T-cell (primary cell): ENCODE measurements around the gene HMGXB3. TPM values are rescaled to one million over a fixed set of nuclear protein-coding genes. Genes with fewer than 3 reads are reported as not detected.

Source experiments
- ATAC-seq, 4 experiments: fragments of 200-7000 bp in 3 of 4; fragments of 150-1000 bp in 1 of 4; cut with Tn5 transposase; replicated peaks in 1 of 4; 1 replicate in 3 of 4; 2 replicates in 1 of 4; pipeline ENCODE4 v1.10.0; 2021; ENCODE audit warnings: moderate library complexity in 3 of 4, mild to moderate bottlenecking in 2 of 4, moderate number of reproducible peaks in 1 of 4
- CTCF ChIA-PET, 2 donors: fragments of 300-600 bp; sonication (Branson Sonifier 250); formaldehyde crosslinking; loops; one replicate each; lab custom pipeline; 2022; ENCODE audit warnings: antibody characterized with exemption in 2 of 2; lab: Charles Lee
- POLR2A ChIA-PET, 2 donors: fragments of 300-600 bp; sonication (Branson Sonifier 250); formaldehyde crosslinking; loops; one replicate each; lab custom pipeline; 2022; ENCODE audit warnings: antibody characterized with exemption in 2 of 2; lab: Charles Lee
- DNase-seq, 35 experiments: peaks; one replicate each; pipeline versions ENCODE4 v3.0.0 to v3.0.0-alpha.2; 2013 to 2023
- H3K27ac ChIP-seq: one replicate; pipeline ENCODE4 v1.5.1; 2013; ENCODE audit warnings: low read length
- H3K27me3 ChIP-seq, 2 experiments: replicated peaks in 1 of 2; 1 replicate in 1 of 2; 2 replicates in 1 of 2; pipeline versions ENCODE4 v1.6.1 to v1.7.0; 2013; ENCODE audit warnings: low read length in 1 of 2, mixed read lengths in 1 of 2; ENCODE audit not compliant: control insufficient read depth in 2 of 2, insufficient read depth in 2 of 2; ENCODE audit errors: extremely low read depth in 1 of 2
- H3K36me3 ChIP-seq, 2 donors: 1 replicate in 1 of 2; 2 replicates in 1 of 2; pipeline versions ENCODE4 v1.6.1 to v1.7.0; 2013; ENCODE audit warnings: low read length in 1 of 2; ENCODE audit not compliant: control insufficient read depth in 2 of 2, insufficient read depth in 1 of 2; ENCODE audit errors: extremely low read depth in 1 of 2
- H3K4me1 ChIP-seq, 2 experiments: 1 replicate in 1 of 2; 2 replicates in 1 of 2; pipeline versions ENCODE4 v1.6.1 to v1.7.0; 2013; ENCODE audit warnings: low read length in 2 of 2, mixed read lengths in 1 of 2; ENCODE audit not compliant: insufficient read depth in 2 of 2, control insufficient read depth in 1 of 2; ENCODE audit errors: extremely low read depth in 1 of 2
- H3K4me3 ChIP-seq, 2 donors: 1 replicate in 1 of 2; 2 replicates in 1 of 2; pipeline versions ENCODE4 v1.5.1 to v1.7.0; 2013; ENCODE audit warnings: mild to moderate bottlenecking in 2 of 2, low read length in 1 of 2, moderate library complexity in 1 of 2; ENCODE audit not compliant: control insufficient read depth in 1 of 2; ENCODE audit errors: extremely low read depth in 1 of 2
- H3K9me3 ChIP-seq: 2 replicates; pipeline ENCODE4 v1.7.0; 2013
- H3K27ac Mint-ChIP-seq, 2 donors: one replicate each; pipeline ENCODE4 v1.8.0; 2020 to 2021; ENCODE audit warnings: mild to moderate bottlenecking in 2 of 2, mixed read lengths in 2 of 2
- H3K27me3 Mint-ChIP-seq, 2 donors: one replicate each; pipeline ENCODE4 v1.8.0; 2021 to 2022; ENCODE audit warnings: mixed read lengths in 2 of 2
- H3K36me3 Mint-ChIP-seq: one replicate; pipeline ENCODE4 v1.8.0; 2021; ENCODE audit warnings: mixed read lengths
- H3K4me1 Mint-ChIP-seq, 3 donors: one replicate each; pipeline ENCODE4 v1.8.0; 2020 to 2022; ENCODE audit warnings: mixed read lengths in 3 of 3, mild to moderate bottlenecking in 1 of 3
- H3K4me3 Mint-ChIP-seq, 3 donors: one replicate each; pipeline ENCODE4 v1.8.0; 2020 to 2022; ENCODE audit warnings: mild to moderate bottlenecking in 3 of 3, mixed read lengths in 3 of 3, moderate library complexity in 3 of 3
- H3K9me3 Mint-ChIP-seq, 3 donors: one replicate each; pipeline ENCODE4 v1.8.0; 2020 to 2022; ENCODE audit warnings: mixed read lengths in 3 of 3
- WGBS: methylation state at CpG from one replicate; pipeline ENCODE4 v1.1.5; 2013; ENCODE audit warnings: missing lambda C conversion rate; ENCODE audit not compliant: insufficient coverage; 5-methylcytosine and 5-hydroxymethylcytosine counted together
- total RNA-seq, 35 experiments: library from RNA in 6 of 35; stranded (reverse) in 6 of 35; fragments of 120-200 nt in 1 of 35; gene quantifications; one replicate each; pipeline versions ENCODE4 v1.2.1 to v1.2.4 and lab custom pipeline; 2013 to 2026

HMGXB3 gene
- total RNA-seq, 5 donors from 2014 or later (not counting 1 experiment from before 2014, with no cell fraction given) = 28.9 to 35.2 (median 30.9) TPM

DNA sequence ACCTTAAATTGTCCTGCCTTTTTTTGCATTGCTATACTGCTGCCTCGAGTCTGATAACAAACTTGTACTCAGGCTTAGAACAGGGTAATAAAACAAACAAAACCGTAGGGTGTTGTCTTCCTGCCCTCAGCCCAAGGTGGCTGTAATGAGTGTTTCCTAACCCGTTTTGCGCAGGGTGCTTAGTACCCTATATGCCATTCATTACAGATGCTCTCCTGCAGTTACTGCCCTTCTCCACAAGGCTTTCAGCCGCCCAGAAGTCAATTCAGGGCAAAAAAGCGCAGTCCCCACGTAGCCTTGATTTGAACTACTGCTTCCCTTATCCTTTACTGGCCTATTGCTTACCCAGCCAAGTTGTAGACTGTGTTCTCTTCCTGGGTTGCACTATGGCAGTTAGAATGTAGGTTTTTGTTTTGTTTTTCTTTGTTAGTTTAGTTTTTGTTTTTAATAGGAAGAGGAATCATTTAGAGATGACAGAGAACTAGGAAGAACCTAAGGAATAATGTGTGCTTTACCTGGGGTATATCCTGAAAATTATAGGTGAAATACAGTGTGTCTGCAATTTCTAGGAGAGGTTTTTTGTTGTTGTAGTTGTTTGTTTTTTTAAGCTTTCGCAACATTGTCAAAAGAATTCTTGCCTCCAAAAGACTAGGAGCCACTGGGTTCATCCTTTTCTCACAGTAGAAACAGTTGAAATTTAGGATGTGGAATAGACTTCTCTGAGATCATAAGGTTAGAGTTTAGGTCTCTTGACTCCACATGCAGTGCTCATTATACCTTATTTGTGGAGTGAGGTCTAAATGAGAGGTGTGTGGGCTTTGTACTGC, 1.3 kb downstream of the HMGXB3 start:
- H3K4me3 ChIP-seq = peak overlapping the region; percentile 55 to 87
- CTCF ChIA-PET = interaction anchor here (0.6 to 1.1 kb wide), 4 partner anchors 11 to 42 kb away, joined by 3 to 4 read pairs (median 4); partner anchors contain the start of gene SLC26A2 (in 1 of the 2)

DNA sequence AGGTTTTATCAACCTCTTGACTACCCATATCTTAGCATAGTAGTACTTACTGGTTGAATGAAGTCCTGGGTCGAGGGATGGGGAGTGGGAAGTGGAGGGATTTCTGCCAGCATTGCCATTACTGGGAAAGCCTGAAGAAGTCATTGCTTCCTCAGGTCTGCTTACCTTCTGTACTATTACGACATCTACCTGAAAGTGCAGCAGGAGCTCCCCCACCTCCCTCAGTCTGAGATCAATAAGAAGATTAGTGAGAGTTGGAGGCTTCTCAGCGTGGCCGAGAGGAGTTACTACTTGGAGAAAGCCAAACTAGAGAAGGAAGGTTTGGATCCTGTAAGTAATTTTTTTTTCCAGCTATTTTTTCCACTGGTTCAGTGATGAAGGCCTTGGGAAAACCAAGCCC, 5.8 kb downstream of the HMGXB3 start:
- Mint-ChIP-seq H3K27ac (no peak overlapping the region), H3K36me3 (peaks cover 60% of the 10 kb centered on the region), H3K4me1 (peaks cover 42 to 52% (median 47%) of the 10 kb centered on the region in 3 donors), H3K4me3 (no peak overlapping the region), H3K27me3 (no peaks in the 10 kb centered on the region), H3K9me3 (no peaks in the 10 kb centered on the region)
- Histone ChIP-seq H3K4me3 (no peak overlapping the region), H3K4me1 (peaks cover 7 to 14% of the 10 kb centered on the region in 2 experiments), H3K27ac (no peak overlapping the region), H3K36me3 (peaks cover 3 to 57% of the 10 kb centered on the region in 2 donors), H3K9me3 (no peaks in the 10 kb centered on the region), H3K27me3 (no peaks in the 10 kb centered on the region)
- no CpG with 5 or more reads among the region's 4 CpGs for WGBS
- CTCF ChIA-PET = interaction anchor here (1.0 to 2.0 kb wide), 3 partner anchors 13 to 370 kb away, joined by 3 to 5 read pairs (median 3); no protein-coding TSS in a partner anchor
- ATAC-seq (no peak), DNase-seq (no peak)
- POLR2A ChIA-PET = interaction anchor here in 1 of 2 donors (0.5 kb wide), 2 partner anchors 411 to 416 kb away, joined by 3 to 10 read pairs; no protein-coding TSS in a partner anchor

More for the DNA sequence above, 1.3 kb downstream of the HMGXB3 start:
- Mint-ChIP-seq H3K27ac (peak overlapping the region; percentile 84 to 90), H3K9me3 (no peaks in the 10 kb centered on the region), H3K4me3 (peak overlapping the region; percentile 87 to 89 (median 87)), H3K4me1 (peaks cover 49 to 56% (median 55%) of the 10 kb centered on the region in 3 donors), H3K36me3 (peaks cover 25% of the 10 kb centered on the region), H3K27me3 (no peaks in the 10 kb centered on the region)
- DNase-seq = peak; percentile 27 to 80 (median 55)
- POLR2A ChIA-PET = interaction anchor here in 1 of 2 donors (1.0 kb wide), 1 partner anchor 42 kb away, joined by 6 read pairs; the partner anchor contains the start of gene SLC26A2
- Histone ChIP-seq H3K27ac (peak overlapping the region; percentile 75), H3K4me1 (peaks cover 7 to 28% of the 10 kb centered on the region in 2 experiments), H3K36me3 (peaks cover 0 to 23% of the 10 kb centered on the region in 2 donors), H3K9me3 (no peaks in the 10 kb centered on the region), H3K27me3 (no peaks in the 10 kb centered on the region)
- peak; percentile 65 to 75 (median 67) for ATAC-seq
- 25% methylated on average over 4 of the region's 8 CpGs for WGBS

DNA sequence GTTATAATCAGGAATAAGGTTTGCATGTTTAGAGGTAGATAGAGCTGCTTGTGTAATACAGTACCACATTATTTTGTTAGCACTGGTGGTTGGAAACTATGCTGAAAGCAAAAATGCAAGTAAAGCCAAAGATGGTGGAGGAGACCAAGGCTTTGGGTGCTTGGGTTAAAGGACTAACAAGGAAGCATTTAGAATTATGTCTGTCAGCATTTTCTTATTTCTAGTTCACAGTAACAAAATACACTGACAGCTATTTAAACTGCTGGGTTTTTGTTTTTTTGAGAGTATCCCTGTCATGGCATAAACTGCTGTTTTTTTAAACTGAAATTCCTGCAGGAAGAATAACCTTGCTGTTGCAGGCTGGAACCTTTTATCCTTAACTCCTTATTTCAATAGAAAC, 6.5 kb downstream of the HMGXB3 start:
- H3K27ac ChIP-seq = no peak overlapping the region
- H3K27me3 ChIP-seq = no peaks in the 10 kb centered on the region
- ChIA-PET CTCF (interaction anchor here (1.0 to 2.0 kb wide), 2 partner anchors 14 to 16 kb away, joined by 3 to 5 read pairs; no protein-coding TSS in a partner anchor), POLR2A (interaction anchor here (0.6 kb wide), 2 partner anchors 432 to 1587 kb away, joined by 7 read pairs; no protein-coding TSS in a partner anchor)
- ATAC-seq (no peak), DNase-seq (no peak)
- H3K4me3 ChIP-seq = no peak overlapping the region
- Mint-ChIP-seq H3K4me3 (no peak overlapping the region), H3K9me3 (no peaks in the 10 kb centered on the region), H3K27me3 (no peaks in the 10 kb centered on the region), H3K36me3 (peaks cover 63% of the 10 kb centered on the region), H3K27ac (no peak overlapping the region), H3K4me1 (peaks cover 36 to 47% (median 39%) of the 10 kb centered on the region in 3 donors)
- H3K36me3 ChIP-seq = peaks cover 5 to 60% of the 10 kb centered on the region in 2 donors
- H3K9me3 ChIP-seq = no peaks in the 10 kb centered on the region
- H3K4me1 ChIP-seq = peaks cover 3 to 10% of the 10 kb centered on the region in 2 experiments

DNA sequence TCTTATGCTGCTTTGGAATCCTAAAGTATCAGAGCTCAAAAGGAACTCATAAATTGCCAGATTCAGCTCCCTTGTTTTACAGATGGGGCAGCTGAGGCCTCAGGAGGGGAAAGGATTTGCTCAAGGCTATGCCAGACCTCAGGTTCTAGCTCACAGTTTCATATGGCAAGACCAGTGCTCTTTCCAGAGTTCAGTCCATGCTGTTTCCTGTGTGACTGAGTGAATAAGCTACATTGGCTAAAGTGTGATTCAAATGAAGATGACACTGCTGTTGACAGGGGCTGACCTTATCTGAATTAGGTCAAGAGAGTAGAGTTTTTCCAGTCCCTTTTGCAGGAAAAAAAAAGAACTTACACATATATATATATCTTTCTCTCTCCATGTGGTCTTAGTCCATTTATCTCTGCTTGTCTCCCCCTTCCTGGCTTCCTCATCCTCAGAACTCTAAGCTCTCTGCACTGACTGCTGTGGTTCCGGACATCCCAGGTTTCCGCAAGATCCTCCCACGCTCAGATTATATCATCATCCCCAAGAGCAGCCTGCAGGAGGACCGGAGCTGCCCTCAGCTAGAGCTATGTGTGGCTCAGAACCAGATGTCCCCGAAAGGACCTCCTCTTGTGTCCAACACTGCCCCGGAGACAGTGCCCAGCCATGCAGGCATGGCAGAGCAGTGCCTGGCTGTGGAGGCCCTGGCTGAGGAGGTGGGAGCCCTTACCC, 9.3 kb downstream of the HMGXB3 start:
- Mint-ChIP-seq H3K27me3 (no peaks in the 10 kb centered on the region), H3K36me3 (peaks cover 81% of the 10 kb centered on the region), H3K9me3 (no peaks in the 10 kb centered on the region), H3K4me1 (peaks cover 15 to 27% (median 15%) of the 10 kb centered on the region in 3 donors), H3K27ac (no peak overlapping the region), H3K4me3 (no peak overlapping the region)
- Histone ChIP-seq H3K9me3 (no peaks in the 10 kb centered on the region), H3K36me3 (peaks cover 7 to 81% of the 10 kb centered on the region in 2 donors), H3K27ac (no peak overlapping the region), H3K4me3 (no peak overlapping the region), H3K4me1 (no peaks in the 10 kb centered on the region), H3K27me3 (no peaks in the 10 kb centered on the region)
- POLR2A ChIA-PET = no interaction called here
- 100% methylated on average over 6 of the region's 6 CpGs for WGBS
- CTCF ChIA-PET = interaction anchor here in 1 of 2 donors (1.5 kb wide), 1 partner anchor 10 kb away, joined by 4 read pairs; no protein-coding TSS in a partner anchor
- ATAC-seq (no peak), DNase-seq (no peak)

DNA sequence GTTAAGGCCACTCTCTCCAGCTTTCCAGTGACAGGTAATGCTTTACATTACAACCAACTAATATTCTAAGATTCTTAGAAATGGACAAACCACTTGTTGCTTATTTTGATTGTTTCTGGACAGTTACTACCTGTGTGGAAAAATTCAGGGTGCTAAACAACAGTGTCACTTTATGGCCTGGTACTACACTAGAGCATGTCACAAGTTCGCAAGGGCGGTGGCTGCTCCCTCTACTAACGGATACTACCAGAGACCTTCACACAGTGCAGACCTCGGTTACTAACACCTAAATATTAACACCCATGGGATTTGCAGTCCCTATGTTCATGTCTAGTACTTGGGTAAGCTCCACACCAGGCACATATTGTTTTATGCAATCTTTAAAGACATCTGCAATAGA, 13.4 kb downstream of the HMGXB3 start:
- WGBS = 100% methylated on average over 2 of the region's 4 CpGs
- ChIA-PET CTCF (interaction anchor here in 1 of 2 donors (0.5 kb wide), 1 partner anchor 371 kb away, joined by 3 read pairs; no protein-coding TSS in a partner anchor), POLR2A (no interaction called here)
- no peak overlapping the region for H3K4me3 Mint-ChIP-seq
- H3K9me3 Mint-ChIP-seq = peaks cover 0 to 6% (median 2%) of the 10 kb centered on the region in 3 donors
- H3K27me3 Mint-ChIP-seq = no peaks in the 10 kb centered on the region
- H3K36me3 Mint-ChIP-seq = peaks cover 85% of the 10 kb centered on the region
- Histone ChIP-seq H3K36me3 (peaks cover 13 to 84% of the 10 kb centered on the region in 2 donors), H3K4me3 (no peak overlapping the region), H3K27ac (no peak overlapping the region), H3K9me3 (no peaks in the 10 kb centered on the region), H3K27me3 (no peaks in the 10 kb centered on the region), H3K4me1 (no peaks in the 10 kb centered on the region)
- no peak overlapping the region for H3K27ac Mint-ChIP-seq
- DNase-seq (no peak), ATAC-seq (no peak)
- H3K4me1 Mint-ChIP-seq = peaks cover under 1 to 7% (median 5%) of the 10 kb centered on the region in 3 donors

- ChIA-PET POLR2A (no interaction called here), CTCF (no interaction called here)
- no peaks in the 10 kb centered on the region for H3K9me3 ChIP-seq
- no peak overlapping the region for H3K27ac ChIP-seq
- no peaks in the 10 kb centered on the region for H3K4me1 ChIP-seq
- 60% methylated on average over 1 of the region's 3 CpGs for WGBS
- H3K4me3 ChIP-seq = no peak overlapping the region
- ATAC-seq = no peak
- no peak overlapping the region for H3K4me3 Mint-ChIP-seq
- no peak for DNase-seq
- no peaks in the 10 kb centered on the region for H3K27me3 ChIP-seq
- peaks cover 88% of the 10 kb centered on the region for H3K36me3 Mint-ChIP-seq
- peaks cover 0 to 5% (median 5%) of the 10 kb centered on the region in 3 donors for H3K4me1 Mint-ChIP-seq
- peaks cover 0 to 6% (median 2%) of the 10 kb centered on the region in 3 donors for H3K9me3 Mint-ChIP-seq
- H3K36me3 ChIP-seq = peaks cover 13 to 86% of the 10 kb centered on the region in 2 donors
- H3K27me3 Mint-ChIP-seq = no peaks in the 10 kb centered on the region
- H3K27ac Mint-ChIP-seq = no peak overlapping the region
Measured at GRCh38 chr5:150014456-150014855, 13.9 kb downstream of the HMGXB3 start.
